Muscle layer of colon (tissue), 2 donors: ENCODE data around the gene ESYT2.

Source experiments
- H3K27ac ChIP-seq: one replicate; pipeline ENCODE4 v1.7.0; 2013; ENCODE audit warnings: low read depth, mild to moderate bottlenecking, low read length, moderate library complexity
- H3K27me3 ChIP-seq, 2 donors: one replicate each; pipeline ENCODE4 v1.7.0; 2013; ENCODE audit warnings: low read length in 2 of 2, mild to moderate bottlenecking in 2 of 2; ENCODE audit not compliant: insufficient read depth in 2 of 2, control insufficient read depth in 1 of 2
- H3K36me3 ChIP-seq: one replicate; pipeline ENCODE4 v1.7.0; 2013; ENCODE audit warnings: mild to moderate bottlenecking, low read length; ENCODE audit not compliant: insufficient read depth
- H3K4me1 ChIP-seq: one replicate; pipeline ENCODE4 v1.7.0; 2013; ENCODE audit warnings: mild to moderate bottlenecking, low read length; ENCODE audit not compliant: insufficient read depth
- H3K4me3 ChIP-seq, 2 donors: one replicate each; pipeline ENCODE4 v1.7.0; 2013; ENCODE audit warnings: low read length in 2 of 2, low read depth in 1 of 2, mild to moderate bottlenecking in 1 of 2, moderate library complexity in 1 of 2
- H3K9ac ChIP-seq: one replicate; pipeline ENCODE4 v1.7.0; 2013; ENCODE audit warnings: low read length
- H3K9me3 ChIP-seq: one replicate; pipeline ENCODE4 v1.7.0; 2013; ENCODE audit warnings: mild to moderate bottlenecking, low read length
- donor health status: abdominal sarcoma.
- donor health status: Adenocarcinoma of cecum.

The ESYT2 gene

GRCh38 chr7:158809596-158809995 lies 19.7 kb downstream of the ESYT2 start:
- H3K9me3 ChIP-seq = no peaks in the 10 kb centered on the region

GRCh38 chr7:158808126-158808525 lies 21.2 kb downstream of the ESYT2 start:
- Histone ChIP-seq H3K4me1 (peaks cover 33% of the 10 kb centered on the region), H3K27ac (no peak overlapping the region), H3K36me3 (peaks cover 16% of the 10 kb centered on the region), H3K9me3 (no peaks in the 10 kb centered on the region), H3K4me3 (no peak overlapping the region), H3K27me3 (no peaks in the 10 kb centered on the region), H3K9ac (no peak overlapping the region)

More at GRCh38 chr7:158809596-158809995, 19.7 kb downstream of the ESYT2 start:
- H3K36me3 ChIP-seq = peaks cover 13% of the 10 kb centered on the region
- H3K4me1 ChIP-seq = peaks cover 39% of the 10 kb centered on the region
- H3K4me3 ChIP-seq = no peak overlapping the region
- H3K27ac ChIP-seq = peak overlapping the region; percentile 10
- no peak overlapping the region for H3K9ac ChIP-seq
- H3K27me3 ChIP-seq = no peaks in the 10 kb centered on the region

GRCh38 chr7:158805937-158806336 lies 23.4 kb downstream of the ESYT2 start:
- Histone ChIP-seq H3K4me3 (no peak overlapping the region), H3K9me3 (no peaks in the 10 kb centered on the region), H3K36me3 (peaks cover 16% of the 10 kb centered on the region), H3K27ac (no peak overlapping the region), H3K9ac (no peak overlapping the region), H3K27me3 (no peaks in the 10 kb centered on the region), H3K4me1 (peaks cover 31% of the 10 kb centered on the region)

- no peaks in the 10 kb centered on the region for H3K27me3 ChIP-seq
- peaks cover 29% of the 10 kb centered on the region for H3K4me1 ChIP-seq
- H3K36me3 ChIP-seq = peaks cover 16% of the 10 kb centered on the region
- H3K9ac ChIP-seq = no peak overlapping the region
- H3K27ac ChIP-seq = no peak overlapping the region
- no peak overlapping the region for H3K4me3 ChIP-seq
- no peaks in the 10 kb centered on the region for H3K9me3 ChIP-seq
These were observed 23.9 kb downstream of the ESYT2 start for GRCh38 chr7:158805414-158805813.

GRCh38 chr7:158804335-158804734 lies 25.0 kb downstream of the ESYT2 start:
- Histone ChIP-seq H3K27me3 (no peaks in the 10 kb centered on the region), H3K9ac (no peak overlapping the region), H3K4me1 (peaks cover 20% of the 10 kb centered on the region), H3K27ac (no peak overlapping the region), H3K36me3 (peaks cover 16% of the 10 kb centered on the region), H3K4me3 (no peak overlapping the region), H3K9me3 (no peaks in the 10 kb centered on the region)

- Histone ChIP-seq H3K27ac (no peak overlapping the region), H3K9me3 (no peaks in the 10 kb centered on the region), H3K9ac (no peak overlapping the region), H3K27me3 (no peaks in the 10 kb centered on the region), H3K36me3 (peaks cover 13% of the 10 kb centered on the region), H3K4me1 (peaks cover 28% of the 10 kb centered on the region), H3K4me3 (no peak overlapping the region)
These were observed 25.8 kb downstream of the ESYT2 start for GRCh38 chr7:158803367-158803969.

- no peaks in the 10 kb centered on the region for H3K27me3 ChIP-seq
- no peak overlapping the region for H3K27ac ChIP-seq
- H3K4me1 ChIP-seq = peaks cover 28% of the 10 kb centered on the region
- peaks cover 10% of the 10 kb centered on the region for H3K36me3 ChIP-seq
- no peak overlapping the region for H3K4me3 ChIP-seq
- H3K9me3 ChIP-seq = no peaks in the 10 kb centered on the region
- H3K9ac ChIP-seq = no peak overlapping the region
These were observed 26.6 kb downstream of the ESYT2 start for GRCh38 chr7:158802535-158803366.

- Histone ChIP-seq H3K27ac (no peak overlapping the region), H3K9ac (no peak overlapping the region), H3K27me3 (no peaks in the 10 kb centered on the region), H3K4me3 (no peak overlapping the region), H3K9me3 (no peaks in the 10 kb centered on the region), H3K4me1 (peaks cover 33% of the 10 kb centered on the region), H3K36me3 (peaks cover 42% of the 10 kb centered on the region)
These were observed 30.6 kb downstream of the ESYT2 start for GRCh38 chr7:158798741-158799140.

- Histone ChIP-seq H3K27ac (no peak overlapping the region), H3K36me3 (peaks cover 55% of the 10 kb centered on the region), H3K4me1 (peaks cover 18% of the 10 kb centered on the region), H3K9me3 (no peaks in the 10 kb centered on the region), H3K4me3 (no peak overlapping the region), H3K27me3 (no peaks in the 10 kb centered on the region), H3K9ac (no peak overlapping the region)
These were observed 32.6 kb downstream of the ESYT2 start for GRCh38 chr7:158796667-158797066.

- H3K27me3 ChIP-seq = no peaks in the 10 kb centered on the region
- H3K4me1 ChIP-seq = peaks cover 13% of the 10 kb centered on the region
- H3K9ac ChIP-seq = no peak overlapping the region
- no peak overlapping the region for H3K4me3 ChIP-seq
- H3K9me3 ChIP-seq = no peaks in the 10 kb centered on the region
- no peak overlapping the region for H3K27ac ChIP-seq
- peaks cover 66% of the 10 kb centered on the region for H3K36me3 ChIP-seq
These were observed 34.0 kb downstream of the ESYT2 start for GRCh38 chr7:158795272-158795671.

- no peak overlapping the region for H3K9ac ChIP-seq
- peaks cover 5% of the 10 kb centered on the region for H3K4me1 ChIP-seq
- no peak overlapping the region for H3K27ac ChIP-seq
- H3K9me3 ChIP-seq = no peaks in the 10 kb centered on the region
- H3K27me3 ChIP-seq = no peaks in the 10 kb centered on the region
- no peak overlapping the region for H3K4me3 ChIP-seq
- peaks cover 80% of the 10 kb centered on the region for H3K36me3 ChIP-seq
These were observed 38.2 kb downstream of the ESYT2 start for GRCh38 chr7:158791107-158791506.
